Activated CD8-positive, alpha-beta T cell treated with anti-CD3 and anti-CD28 coated beads, Interleukin-2, amount 10 ng/mL, durations not matched to agents 7 days and 5 days (primary cell): ENCODE measurements around the gene CLDN8. TPM values are rescaled to one million over a fixed set of nuclear protein-coding genes. Genes with fewer than 3 reads are reported as not detected.

Experiments
- ATAC-seq: fragments of 150-1000 bp; cut with Tn5 transposase; one replicate; pipeline ENCODE4 v1.10.0; 2021; ENCODE audit warnings: moderate library complexity
- CTCF ChIA-PET: fragments of 350-600 bp; sonication (Branson Sonifier 250); formaldehyde crosslinking; loops from one replicate; lab custom pipeline; 2021; ENCODE audit warnings: antibody characterized with exemption; lab: Charles Lee
- POLR2A ChIA-PET: fragments of 350-600 bp; sonication (Branson Sonifier 250); formaldehyde crosslinking; loops from one replicate; lab custom pipeline; 2021; ENCODE audit warnings: antibody characterized with exemption; lab: Charles Lee
- DNase-seq: peaks from one replicate; pipeline ENCODE4 v3.0.0-alpha.2; 2020
- H3K27ac Mint-ChIP-seq: one replicate; pipeline ENCODE4 v1.8.0; 2021; ENCODE audit warnings: mild to moderate bottlenecking, mixed read lengths
- H3K27me3 Mint-ChIP-seq: one replicate; pipeline ENCODE4 v1.8.0; 2021; ENCODE audit warnings: low read depth, mixed read lengths
- H3K36me3 Mint-ChIP-seq: one replicate; pipeline ENCODE4 v1.8.0; 2021; ENCODE audit warnings: low read depth, mixed read lengths
- H3K4me1 Mint-ChIP-seq: one replicate; pipeline ENCODE4 v1.8.0; 2021; ENCODE audit warnings: low read depth, mixed read lengths
- H3K4me3 Mint-ChIP-seq: one replicate; pipeline ENCODE4 v1.8.0; 2021; ENCODE audit warnings: mild to moderate bottlenecking, mixed read lengths
- H3K9me3 Mint-ChIP-seq: one replicate; pipeline ENCODE4 v1.8.0; 2022; ENCODE audit warnings: mixed read lengths; ENCODE audit not compliant: insufficient read depth
- total RNA-seq, 2 experiments: library from RNA; stranded (reverse); gene quantifications; one replicate each; pipeline ENCODE4 v1.2.3, GENCODE V29; 2021

The CLDN8 gene
- not detected for total RNA-seq

DNA sequence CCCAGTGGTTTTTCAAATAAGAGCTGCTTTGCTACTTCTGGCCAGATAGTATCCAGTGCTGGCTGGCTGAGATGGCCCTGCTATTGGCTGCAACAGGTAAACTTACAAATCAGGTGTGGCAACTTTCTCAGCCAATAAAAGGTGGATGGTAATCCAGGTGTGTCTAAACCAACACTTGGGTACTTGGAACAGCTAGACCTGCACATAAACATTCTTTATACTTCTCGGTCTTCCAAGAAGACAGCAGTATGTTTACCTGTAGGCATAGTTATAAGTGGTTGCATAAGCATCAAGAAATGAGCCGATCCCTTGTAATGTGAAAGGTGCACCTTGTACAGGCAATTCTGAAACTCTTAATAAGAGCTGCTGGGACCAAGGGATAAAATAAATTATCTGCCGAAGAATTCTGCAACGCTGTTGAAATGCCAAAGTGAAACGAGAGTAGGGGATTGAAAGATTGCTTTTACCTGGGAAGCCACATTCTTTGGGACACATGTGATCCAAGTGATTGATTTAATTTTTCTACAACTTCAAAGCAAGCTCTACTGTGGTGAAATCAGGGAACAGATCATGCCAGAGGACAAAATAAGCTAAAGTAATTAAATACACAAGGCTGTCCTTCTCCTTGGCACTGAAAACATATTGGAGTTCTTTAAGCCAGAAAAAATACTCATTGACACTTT, at the start of gene CLDN8:
Gene CLDN8 (minus strand): TSS at position 57 of the 683 bp plus-strand sequence. CDS start 172 bp downstream, outside the sequence.
- Mint-ChIP-seq H3K27me3 (no peaks in the 10 kb centered on the region), H3K9me3 (no peaks in the 10 kb centered on the region), H3K4me1 (no peaks in the 10 kb centered on the region), H3K4me3 (no peak within 1 kb of the TSS), H3K36me3 (no peaks in the 10 kb centered on the region), H3K27ac (no peak within 1 kb of the TSS)
- DNase-seq (no peak), ATAC-seq (no peak)
- ChIA-PET CTCF (no interaction called here), POLR2A (no interaction called here)

DNA sequence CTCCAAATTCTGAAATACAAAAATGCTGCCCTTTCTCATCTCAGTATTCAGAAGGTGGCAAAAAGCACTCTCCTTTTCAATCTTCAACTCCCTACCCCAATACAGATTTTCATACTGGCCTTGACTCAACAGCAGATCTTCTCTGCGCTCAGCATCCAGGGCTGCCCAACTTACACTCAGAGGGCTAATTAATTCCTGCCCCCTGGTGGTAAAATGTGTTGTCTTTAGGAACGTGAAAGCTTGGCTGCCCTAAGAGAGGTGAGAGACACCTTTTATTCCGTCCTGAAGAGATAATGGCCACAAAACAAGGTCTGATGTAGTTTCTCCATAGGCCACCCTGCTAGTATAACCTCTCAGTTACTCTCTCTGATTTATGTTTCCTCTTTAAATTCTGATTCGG, 41.9 kb upstream of the CLDN8 start:
- Mint-ChIP-seq H3K4me3 (no peak overlapping the region), H3K36me3 (no peaks in the 10 kb centered on the region), H3K4me1 (no peaks in the 10 kb centered on the region), H3K9me3 (no peaks in the 10 kb centered on the region), H3K27me3 (no peaks in the 10 kb centered on the region), H3K27ac (no peak overlapping the region)
- CTCF ChIA-PET: no interaction called here
- POLR2A ChIA-PET: no interaction called here
- ATAC-seq (no peak), DNase-seq (no peak)

DNA sequence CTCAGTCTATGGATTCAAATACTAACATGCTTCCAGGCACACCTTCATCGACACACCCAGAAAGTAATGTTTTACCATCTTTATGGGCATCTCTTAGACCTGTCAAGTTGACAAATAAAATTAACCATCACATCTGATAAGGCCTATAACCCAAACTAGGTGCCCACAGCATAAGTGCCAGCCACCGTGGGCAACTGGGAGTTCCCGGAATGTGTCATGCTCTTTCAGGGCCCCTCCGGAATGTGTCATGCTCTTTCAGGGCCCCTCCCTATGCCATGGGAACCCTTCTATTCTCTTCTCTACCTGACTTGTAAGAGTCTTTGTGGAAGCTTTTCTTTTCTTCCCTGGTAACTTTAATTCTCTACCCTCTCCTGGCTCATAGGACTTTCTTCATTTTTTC, 40.2 kb upstream of the CLDN8 start:
- ChIA-PET POLR2A (no interaction called here), CTCF (no interaction called here)
- no peak for DNase-seq
- Mint-ChIP-seq H3K27me3 (no peaks in the 10 kb centered on the region), H3K4me3 (no peak overlapping the region), H3K36me3 (no peaks in the 10 kb centered on the region), H3K27ac (no peak overlapping the region), H3K4me1 (no peaks in the 10 kb centered on the region), H3K9me3 (no peaks in the 10 kb centered on the region)
- ATAC-seq: no peak

DNA sequence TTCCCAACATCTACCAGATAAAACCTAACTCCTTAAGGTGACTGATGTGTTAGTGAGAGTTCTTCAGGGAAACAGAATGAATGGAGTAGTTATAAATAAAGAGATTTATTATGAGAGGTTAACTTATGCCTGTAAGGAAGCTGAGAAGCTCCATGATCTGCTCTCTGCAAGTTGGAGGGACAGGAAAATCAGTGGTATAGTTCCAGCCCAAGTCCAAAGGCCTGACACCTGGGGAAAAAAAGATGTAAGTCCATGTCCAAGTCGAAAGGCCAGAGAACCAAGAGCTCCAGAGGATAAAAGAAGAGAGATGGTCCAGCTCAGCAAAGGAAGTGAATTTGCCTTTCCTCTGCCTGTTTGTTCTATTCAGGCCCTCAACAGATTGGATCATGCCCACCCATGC, 39.8 kb upstream of the CLDN8 start:
- no peaks in the 10 kb centered on the region for H3K36me3 Mint-ChIP-seq

DNA sequence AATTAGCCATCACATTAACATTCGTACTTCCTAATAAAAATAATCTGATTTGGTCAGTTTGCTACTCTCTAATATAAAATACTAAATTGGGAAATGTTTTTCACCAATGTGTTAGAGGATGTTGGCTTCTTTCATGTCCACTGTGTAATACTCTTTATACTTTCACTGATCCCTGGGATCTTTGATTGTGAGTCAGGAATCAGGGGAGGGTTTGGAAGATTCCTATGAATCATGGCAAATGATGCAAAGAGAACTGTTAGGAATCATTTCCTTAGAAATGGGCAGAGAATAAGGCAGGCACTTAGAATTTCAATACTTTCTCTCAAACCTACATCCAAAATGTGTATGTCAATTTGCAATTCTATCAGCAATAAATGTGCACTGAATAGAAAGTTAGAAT, 35.9 kb upstream of the CLDN8 start:
- DNase-seq (no peak), ATAC-seq (no peak)
- no peaks in the 10 kb centered on the region for H3K9me3 Mint-ChIP-seq
- H3K27me3 Mint-ChIP-seq: no peaks in the 10 kb centered on the region
- H3K4me1 Mint-ChIP-seq: no peaks in the 10 kb centered on the region
- ChIA-PET POLR2A (no interaction called here), CTCF (no interaction called here)
- no peak overlapping the region for H3K4me3 Mint-ChIP-seq
- no peak overlapping the region for H3K27ac Mint-ChIP-seq
- H3K36me3 Mint-ChIP-seq: no peaks in the 10 kb centered on the region

More for the DNA sequence above, 39.8 kb upstream of the CLDN8 start:
- POLR2A ChIA-PET: no interaction called here
- Mint-ChIP-seq H3K4me3 (no peak overlapping the region), H3K27me3 (no peaks in the 10 kb centered on the region), H3K9me3 (no peaks in the 10 kb centered on the region), H3K27ac (no peak overlapping the region), H3K4me1 (no peaks in the 10 kb centered on the region)
- DNase-seq: no peak
- ATAC-seq: no peak
- CTCF ChIA-PET: no interaction called here

DNA sequence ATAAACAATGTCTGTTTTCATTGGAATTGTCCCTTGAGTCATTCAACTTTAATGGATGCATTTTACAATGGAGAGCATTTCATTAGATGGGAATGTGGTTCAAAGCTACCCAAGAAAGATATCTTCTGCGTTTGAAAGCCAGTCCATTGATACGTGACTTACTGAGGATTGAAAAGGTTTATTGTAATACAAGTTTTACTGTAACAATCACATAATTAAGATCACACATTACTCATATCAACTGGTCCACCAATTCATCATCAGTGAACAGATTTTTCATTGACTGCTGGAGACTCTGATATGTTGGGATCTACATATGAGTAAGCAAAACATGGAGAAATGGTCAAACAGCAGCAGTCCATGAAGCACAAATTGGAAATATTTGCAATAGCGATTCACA, 34.0 kb upstream of the CLDN8 start:
- Mint-ChIP-seq H3K4me3 (no peak overlapping the region), H3K4me1 (no peaks in the 10 kb centered on the region), H3K9me3 (no peaks in the 10 kb centered on the region), H3K27me3 (no peaks in the 10 kb centered on the region), H3K36me3 (no peaks in the 10 kb centered on the region), H3K27ac (no peak overlapping the region)
- ATAC-seq: no peak
- DNase-seq: no peak
- ChIA-PET POLR2A (no interaction called here), CTCF (no interaction called here)

DNA sequence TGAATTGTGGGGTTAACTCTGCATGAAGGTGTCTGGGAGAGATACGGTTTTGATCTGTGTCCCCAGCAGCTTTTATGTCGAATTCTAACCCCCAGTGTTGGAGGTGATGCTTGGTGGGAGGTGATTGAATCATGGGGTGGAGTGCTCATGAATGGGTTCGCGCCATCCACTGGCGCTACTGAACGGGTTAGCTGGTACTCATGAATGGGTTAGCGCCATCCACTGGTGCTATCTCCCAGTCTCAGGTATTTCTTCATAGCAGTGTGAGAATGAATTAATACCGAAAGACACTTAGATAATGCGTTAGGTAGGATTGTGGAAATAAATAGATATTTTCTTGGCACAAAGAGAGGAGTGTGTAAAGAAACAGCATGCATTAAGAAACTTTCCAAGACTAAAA, 32.9 kb upstream of the CLDN8 start:
- CTCF ChIA-PET: no interaction called here
- Mint-ChIP-seq H3K4me1 (no peaks in the 10 kb centered on the region), H3K4me3 (no peak overlapping the region), H3K36me3 (no peaks in the 10 kb centered on the region), H3K27ac (no peak overlapping the region), H3K27me3 (no peaks in the 10 kb centered on the region), H3K9me3 (no peaks in the 10 kb centered on the region)
- ATAC-seq (no peak), DNase-seq (no peak)
- POLR2A ChIA-PET: no interaction called here

DNA sequence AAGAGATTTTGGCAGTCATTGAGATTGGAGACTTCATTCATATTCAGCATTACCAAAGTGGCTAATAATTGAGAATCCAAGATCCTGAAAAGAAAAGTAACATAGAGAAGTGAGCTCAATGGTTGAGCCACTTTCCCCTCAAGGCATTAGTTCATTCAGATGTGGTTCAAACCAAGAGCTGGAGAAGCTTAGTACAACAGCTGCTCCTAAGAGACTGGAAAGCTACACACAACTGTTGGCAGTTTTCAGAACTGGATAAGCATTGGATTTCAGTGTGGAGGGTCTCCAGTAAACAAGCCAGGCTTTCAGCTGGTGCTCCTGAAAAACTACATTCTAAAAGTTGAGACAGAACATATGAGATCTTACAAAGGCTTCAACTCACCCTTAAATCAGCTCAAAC, 29.2 kb upstream of the CLDN8 start:
- Mint-ChIP-seq H3K4me1 (no peaks in the 10 kb centered on the region), H3K27ac (no peak overlapping the region), H3K27me3 (no peaks in the 10 kb centered on the region), H3K36me3 (no peaks in the 10 kb centered on the region), H3K9me3 (no peaks in the 10 kb centered on the region), H3K4me3 (no peak overlapping the region)
- ChIA-PET POLR2A (no interaction called here), CTCF (no interaction called here)
- no peak for ATAC-seq
- no peak for DNase-seq

DNA sequence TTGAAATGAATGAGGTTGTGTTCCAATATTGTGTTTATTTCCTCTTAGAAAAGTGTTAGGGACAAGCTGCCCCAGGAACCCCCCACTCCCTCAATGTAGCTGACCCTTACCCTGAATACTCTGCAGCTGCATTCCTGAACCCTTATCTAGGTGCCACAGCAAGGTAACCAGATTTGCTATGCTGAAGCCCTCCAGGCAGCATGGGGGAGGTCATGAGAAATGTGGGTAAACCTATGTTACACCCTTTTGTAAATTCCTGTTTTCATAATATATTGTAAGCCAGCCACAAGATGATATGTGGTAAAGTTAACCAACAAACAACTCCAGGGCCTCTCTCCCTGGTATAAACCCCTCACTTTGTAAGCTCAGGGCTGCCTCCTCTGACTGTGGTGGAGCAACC, 27.8 kb upstream of the CLDN8 start:
- H3K9me3 Mint-ChIP-seq: no peaks in the 10 kb centered on the region
- no peak overlapping the region for H3K4me3 Mint-ChIP-seq
- no peaks in the 10 kb centered on the region for H3K36me3 Mint-ChIP-seq
- no peak overlapping the region for H3K27ac Mint-ChIP-seq
- ATAC-seq (no peak), DNase-seq (no peak)
- no peaks in the 10 kb centered on the region for H3K27me3 Mint-ChIP-seq
- H3K4me1 Mint-ChIP-seq: no peaks in the 10 kb centered on the region
- ChIA-PET POLR2A (no interaction called here), CTCF (no interaction called here)

DNA sequence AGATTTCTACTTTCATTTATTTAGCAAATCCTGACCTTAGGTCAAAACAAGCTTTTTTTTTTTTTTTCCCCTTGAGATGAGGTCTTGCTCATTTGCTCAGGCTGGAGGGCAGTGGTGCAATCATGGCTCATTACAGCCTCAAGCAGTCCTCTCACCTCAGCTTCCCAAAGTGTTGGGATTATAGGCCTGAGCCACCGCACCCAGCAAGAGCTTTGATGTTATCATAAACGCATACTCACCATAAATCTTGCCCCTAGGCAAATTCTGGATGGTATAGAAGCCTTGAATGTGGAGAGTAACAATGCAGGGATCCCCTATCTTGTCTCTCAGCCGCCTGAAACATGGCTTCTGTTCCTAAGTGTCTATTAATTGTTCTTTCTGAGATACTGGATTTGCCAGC, 24.8 kb upstream of the CLDN8 start:
- POLR2A ChIA-PET: no interaction called here
- CTCF ChIA-PET: no interaction called here
- no peak for DNase-seq
- H3K27ac Mint-ChIP-seq: no peak overlapping the region
- no peaks in the 10 kb centered on the region for H3K9me3 Mint-ChIP-seq
- no peak for ATAC-seq
- no peaks in the 10 kb centered on the region for H3K4me1 Mint-ChIP-seq
- no peaks in the 10 kb centered on the region for H3K36me3 Mint-ChIP-seq
- H3K4me3 Mint-ChIP-seq: no peak overlapping the region
- H3K27me3 Mint-ChIP-seq: no peaks in the 10 kb centered on the region

DNA sequence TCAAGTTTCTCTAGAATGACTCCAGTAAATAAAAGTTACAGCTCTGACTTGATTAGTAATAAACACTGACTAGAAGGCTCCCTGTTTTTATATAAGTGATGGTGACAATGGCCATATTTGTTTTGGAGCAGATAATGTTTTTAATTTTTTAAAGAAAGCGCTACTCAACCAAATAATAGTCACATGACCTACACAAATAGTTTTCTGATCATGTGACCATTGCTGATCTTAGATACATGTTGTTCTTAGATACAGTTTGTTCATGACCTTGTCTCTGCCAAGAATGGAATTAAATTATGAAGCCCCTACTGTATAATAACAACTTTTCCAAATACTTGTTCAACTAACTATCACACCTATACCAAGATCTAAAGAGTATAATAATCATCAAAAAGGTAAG, 22.3 kb upstream of the CLDN8 start:
- no peak overlapping the region for H3K4me3 Mint-ChIP-seq
- no peak overlapping the region for H3K27ac Mint-ChIP-seq
- H3K9me3 Mint-ChIP-seq: no peaks in the 10 kb centered on the region
- ChIA-PET CTCF (no interaction called here), POLR2A (no interaction called here)
- no peaks in the 10 kb centered on the region for H3K4me1 Mint-ChIP-seq
- no peaks in the 10 kb centered on the region for H3K27me3 Mint-ChIP-seq
- DNase-seq (no peak), ATAC-seq (no peak)
- no peaks in the 10 kb centered on the region for H3K36me3 Mint-ChIP-seq

DNA sequence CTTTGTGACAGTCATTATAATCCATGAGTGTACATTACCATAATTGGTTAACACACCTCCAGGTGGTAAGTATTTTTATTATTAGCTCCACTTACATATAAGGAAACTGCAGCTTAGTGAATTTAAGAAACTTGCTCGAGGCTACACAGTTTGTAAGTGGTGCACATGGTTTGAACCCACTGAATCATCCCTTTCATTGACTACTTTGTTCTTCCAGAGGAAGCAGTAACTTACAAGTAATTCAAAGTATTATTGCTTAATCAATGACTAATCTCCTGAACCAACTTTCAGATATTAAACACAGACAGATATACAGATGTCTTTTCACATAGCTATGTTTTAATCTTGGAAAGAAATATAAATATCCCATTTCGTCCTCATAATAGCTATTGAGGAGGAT, 18.7 kb upstream of the CLDN8 start:
- DNase-seq: no peak
- H3K9me3 Mint-ChIP-seq: no peaks in the 10 kb centered on the region
- no peaks in the 10 kb centered on the region for H3K36me3 Mint-ChIP-seq
- no peaks in the 10 kb centered on the region for H3K27me3 Mint-ChIP-seq
- ChIA-PET CTCF (no interaction called here), POLR2A (no interaction called here)
- no peaks in the 10 kb centered on the region for H3K4me1 Mint-ChIP-seq
- no peak for ATAC-seq
- H3K4me3 Mint-ChIP-seq: no peak overlapping the region
- H3K27ac Mint-ChIP-seq: no peak overlapping the region

DNA sequence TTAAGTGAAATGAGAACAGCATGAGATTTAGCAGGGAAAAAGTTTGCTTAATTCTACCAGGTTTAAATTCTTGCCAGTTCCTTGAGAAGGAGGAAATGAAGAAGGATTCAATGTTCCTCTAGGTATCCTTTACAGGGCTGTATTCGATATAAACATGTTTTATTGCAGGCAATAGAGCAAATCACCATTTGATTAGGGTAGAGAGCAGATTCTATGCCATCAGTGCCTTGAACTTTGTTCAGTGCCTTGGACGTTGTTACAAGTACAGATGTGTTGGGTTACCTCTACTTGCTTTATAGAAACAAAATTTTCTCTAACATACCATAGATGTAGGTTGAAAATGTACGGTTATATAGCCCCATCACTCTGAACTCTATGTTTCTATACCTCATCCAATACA, 18.2 kb upstream of the CLDN8 start:
- no peaks in the 10 kb centered on the region for H3K4me1 Mint-ChIP-seq
- ATAC-seq (no peak), DNase-seq (no peak)
- no peak overlapping the region for H3K4me3 Mint-ChIP-seq
- H3K36me3 Mint-ChIP-seq: no peaks in the 10 kb centered on the region
- CTCF ChIA-PET: no interaction called here
- no peaks in the 10 kb centered on the region for H3K9me3 Mint-ChIP-seq
- no peaks in the 10 kb centered on the region for H3K27me3 Mint-ChIP-seq
- H3K27ac Mint-ChIP-seq: no peak overlapping the region
- POLR2A ChIA-PET: no interaction called here
